ENCODE data around the gene ADGRE2.

GRCh38 chr19:14809272-14810057 lies 31.1 kb upstream of the ADGRE2 start:
- no peak for TF ChIP-seq EZH2 (IDR thresholded peaks at IDR 0.05; ENCODE audit: low read length, missing control alignments)
- TF ChIP-seq CTCF (conservative IDR thresholded peaks at IDR 0.05 in 1 of 2, IDR thresholded peaks at IDR 0.05 in 1 of 2; ENCODE audit: low read depth in 1 of 2, low read length in 2 of 2), result no peak
